T-helper 22 cell (primary cell): ENCODE data around the gene APBA3.

Experiments
- DNase-seq: peaks from one replicate; pipeline ENCODE4 v3.0.0-alpha.2; 2020; ENCODE audit warnings: low read depth

APBA3 gene

GRCh38 chr19:3761382-3762129, at the start of gene APBA3:
Gene APBA3, minus strand, starts transcription at chr19:3761692. Its CDS starts 1,428 bp downstream, at chr19:3760264.
- DNase-seq: peak; percentile 84

GRCh38 chr19:3810708-3811355, 49.3 kb upstream of the APBA3 start:
- no peak for DNase-seq

GRCh38 chr19:3809881-3810707, 48.6 kb upstream of the APBA3 start:
- no peak for DNase-seq

DNA sequence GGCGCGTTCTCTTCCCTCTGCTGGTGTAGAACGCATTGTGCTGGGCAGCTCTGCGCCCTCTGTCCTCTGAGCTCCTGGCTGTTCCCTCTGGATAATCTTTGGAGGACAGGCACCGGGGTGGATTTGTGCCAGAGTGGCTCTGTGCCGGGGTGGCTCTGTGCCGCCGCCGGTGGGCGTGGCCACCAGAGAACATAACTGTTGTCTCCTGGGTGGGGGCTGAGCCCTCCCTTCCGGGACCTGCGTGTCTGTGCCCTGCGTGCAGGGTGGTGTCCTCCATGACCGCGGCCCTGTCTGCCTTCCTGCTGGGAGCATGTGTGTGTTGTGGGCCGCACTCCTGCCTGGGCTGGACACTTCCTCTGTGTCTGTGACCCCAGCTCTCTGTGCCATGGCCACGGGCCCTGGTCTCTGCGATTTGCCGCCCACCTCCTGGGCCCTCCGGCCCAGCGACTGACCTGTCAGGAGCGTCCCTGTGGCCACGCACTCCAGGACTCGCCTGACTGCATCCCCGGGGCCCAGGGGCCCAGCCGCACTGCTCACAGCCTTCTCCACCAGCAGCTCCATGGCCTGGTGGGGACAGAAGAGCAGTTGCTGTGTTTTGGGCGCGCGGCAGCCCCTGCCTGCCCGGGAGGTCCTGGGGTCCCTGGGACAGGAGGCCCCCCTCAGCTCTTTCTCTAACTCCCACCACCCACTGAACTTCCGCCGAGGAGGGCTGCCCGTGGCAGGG, 47.1 kb upstream of the APBA3 start:
- no peak for DNase-seq

DNA sequence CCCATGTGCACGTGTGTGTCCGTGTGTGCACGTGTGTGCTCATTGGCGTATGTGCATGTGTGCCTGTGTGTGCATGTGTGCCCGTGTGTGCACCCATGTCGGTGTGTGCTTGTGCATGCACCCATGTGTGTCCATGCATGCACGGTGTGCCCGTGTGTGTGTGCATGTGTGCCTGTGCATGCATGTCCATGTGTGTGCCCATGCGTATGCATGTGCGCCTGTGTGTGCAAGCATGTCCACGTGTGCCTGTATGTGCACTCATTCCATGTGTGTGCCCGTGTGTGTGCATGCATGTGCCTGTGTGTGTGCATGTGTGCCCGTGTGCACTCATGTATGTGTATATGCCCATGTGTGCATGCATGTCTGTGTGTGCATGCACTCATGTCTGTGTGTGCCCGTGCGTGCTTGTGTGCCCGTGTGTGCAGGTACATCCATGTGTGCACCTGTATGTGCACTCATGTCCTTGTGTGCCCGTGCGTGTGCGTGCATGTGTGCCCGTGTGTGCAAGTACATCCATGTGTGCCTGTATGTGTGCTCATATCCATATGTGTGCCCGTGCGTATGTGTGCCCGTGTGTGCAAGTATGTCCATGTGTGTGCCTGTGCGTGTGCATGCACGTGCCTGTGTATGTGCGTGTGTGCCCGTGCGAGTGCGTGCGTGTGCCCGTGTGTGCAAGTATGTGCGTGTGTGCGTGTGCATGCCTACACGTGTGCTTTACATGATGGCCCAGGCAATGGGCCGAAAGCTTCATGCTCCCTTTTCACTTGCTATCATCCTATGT, 46.3 kb upstream of the APBA3 start:
- no peak for DNase-seq

DNA sequence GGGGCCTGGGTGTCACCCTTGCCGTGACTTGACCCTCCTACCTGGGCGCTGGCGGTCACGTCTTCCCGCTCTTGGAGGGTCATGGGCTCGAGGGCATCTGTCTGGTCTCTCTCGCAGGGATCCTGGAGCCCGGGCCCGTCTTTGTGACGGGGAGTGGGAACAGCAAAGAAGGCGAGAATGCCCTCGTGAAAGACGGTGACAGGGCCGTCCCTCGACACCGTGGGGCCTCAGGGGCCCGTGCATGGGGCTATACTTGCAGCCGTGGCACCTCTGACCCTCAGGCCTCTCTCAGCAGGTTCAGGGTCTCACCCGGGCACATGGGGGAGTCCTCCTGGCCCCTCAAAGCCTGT, 45.6 kb upstream of the APBA3 start:
- no peak for DNase-seq

GRCh38 chr19:3805859-3806258, 44.4 kb upstream of the APBA3 start:
- DNase-seq: no peak

- DNase-seq: no peak
These were observed 42.9 kb upstream of the APBA3 start for GRCh38 chr19:3804429-3804828.

DNA sequence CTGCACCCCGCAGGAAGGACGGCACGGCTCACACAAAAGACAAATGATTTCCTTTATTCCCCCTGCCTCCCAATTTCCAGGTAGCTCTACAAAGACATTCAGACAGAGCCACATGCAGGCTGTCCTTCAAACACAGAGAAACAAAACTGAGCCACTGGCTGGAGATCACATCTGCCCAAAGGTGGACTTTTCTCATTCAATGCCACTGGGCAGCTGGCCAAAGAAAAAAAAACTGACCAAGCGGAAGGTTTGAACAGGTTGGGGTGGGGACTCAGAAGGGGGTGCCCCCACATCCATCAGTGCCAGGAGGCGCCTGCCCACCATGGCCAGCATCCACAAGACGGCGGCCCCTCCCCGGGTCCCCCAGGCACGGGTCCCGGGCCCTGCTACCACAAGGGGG, 42.5 kb upstream of the APBA3 start:
- no peak for DNase-seq

DNA sequence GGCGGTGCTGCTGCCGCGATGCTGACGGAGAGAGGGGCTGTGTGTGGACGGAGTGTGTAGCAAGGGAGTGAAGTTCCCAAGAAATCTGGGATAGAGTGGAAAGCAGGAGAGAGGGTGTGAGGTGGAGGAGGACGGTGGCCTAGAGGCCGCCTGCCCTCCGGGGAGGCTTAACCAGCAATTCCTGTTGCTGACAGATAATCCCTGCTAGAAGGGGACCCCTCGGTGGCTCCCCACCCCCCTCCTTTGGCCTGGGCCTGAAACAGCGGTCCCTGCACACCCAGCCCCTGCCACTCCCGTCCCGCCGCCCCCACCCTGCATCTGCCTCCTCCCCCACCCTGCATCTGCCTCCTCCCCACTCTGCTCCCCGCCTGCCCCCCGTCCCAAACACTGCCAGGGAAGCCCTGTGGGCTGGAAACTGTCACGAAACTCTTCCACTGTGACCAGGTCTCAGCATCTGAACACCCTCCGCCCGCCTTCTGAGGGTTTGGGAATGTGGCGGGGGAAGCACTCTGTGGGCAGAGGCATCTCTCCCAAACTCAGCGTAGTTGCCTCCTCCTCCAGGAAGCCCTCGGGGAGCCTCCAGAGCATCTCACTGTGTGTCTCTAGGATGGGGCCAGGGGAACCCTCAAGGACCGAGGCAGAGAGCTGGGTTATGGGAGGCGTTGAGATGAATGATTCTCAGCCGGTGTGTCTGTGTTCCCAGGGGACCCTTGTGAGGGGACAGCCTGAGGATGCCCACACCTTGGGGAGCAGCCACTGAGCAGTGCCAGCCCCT, 41.8 kb upstream of the APBA3 start:
- DNase-seq: no peak

DNA sequence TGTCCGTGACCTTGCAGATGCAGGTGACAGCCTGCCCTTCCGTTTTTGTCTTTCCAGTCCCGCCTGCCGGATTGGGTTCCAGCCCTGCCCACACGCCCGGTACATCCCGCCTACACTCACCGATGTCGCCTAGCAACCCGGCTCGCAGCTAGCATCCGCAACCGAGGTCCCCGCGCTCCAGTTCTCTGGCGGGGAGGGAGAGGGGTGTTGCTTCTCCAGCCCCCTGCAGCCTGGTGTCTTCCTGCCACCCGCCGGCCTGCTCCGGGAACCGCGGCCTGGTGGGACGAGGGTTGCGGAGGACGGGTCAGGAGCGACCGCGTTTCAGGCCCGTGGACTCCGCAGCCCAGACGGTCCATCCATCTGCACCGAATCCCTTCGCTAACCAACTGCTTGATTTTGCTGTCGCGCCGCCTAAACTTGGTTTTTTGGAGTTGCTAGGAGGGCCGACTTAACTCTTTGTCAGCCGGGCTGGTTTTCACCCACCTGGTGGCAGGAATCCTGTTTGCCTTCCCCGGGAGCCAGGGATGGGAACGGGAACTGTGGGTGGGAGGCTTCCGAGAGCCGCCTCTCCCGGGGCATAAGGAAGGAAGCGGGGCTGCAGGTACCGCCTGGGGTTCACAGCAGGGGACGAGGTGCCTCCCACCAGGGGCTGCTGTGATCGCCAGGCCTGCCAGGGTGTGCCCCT, 40.1 kb upstream of the APBA3 start:
- DNase-seq: no peak

GRCh38 chr19:3800996-3801395, 39.5 kb upstream of the APBA3 start:
- DNase-seq: no peak

- DNase-seq: no peak
These were observed 36.6 kb upstream of the APBA3 start for GRCh38 chr19:3798137-3798536.

GRCh38 chr19:3796358-3796757, 34.9 kb upstream of the APBA3 start:
- DNase-seq: no peak

DNA sequence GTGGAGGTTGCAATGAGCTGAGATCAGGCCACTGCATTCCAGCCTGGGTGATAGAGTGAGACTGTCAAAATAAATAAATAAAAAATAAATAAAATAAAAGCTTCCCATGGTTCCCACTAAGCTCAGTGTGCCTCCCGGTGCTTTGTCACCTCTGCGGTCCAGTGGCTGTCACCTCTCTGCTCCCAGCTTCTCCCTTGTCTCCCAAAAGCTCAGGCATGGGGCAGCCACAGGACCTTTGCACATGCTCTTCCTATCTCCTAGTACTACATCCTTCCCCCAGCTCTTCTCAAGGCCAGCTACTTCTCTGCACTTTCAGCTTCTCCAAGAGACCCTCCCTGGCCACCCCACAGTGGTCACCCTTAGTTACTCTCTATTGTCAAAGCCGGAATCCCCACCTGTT, 32.3 kb upstream of the APBA3 start:
- DNase-seq: no peak

DNA sequence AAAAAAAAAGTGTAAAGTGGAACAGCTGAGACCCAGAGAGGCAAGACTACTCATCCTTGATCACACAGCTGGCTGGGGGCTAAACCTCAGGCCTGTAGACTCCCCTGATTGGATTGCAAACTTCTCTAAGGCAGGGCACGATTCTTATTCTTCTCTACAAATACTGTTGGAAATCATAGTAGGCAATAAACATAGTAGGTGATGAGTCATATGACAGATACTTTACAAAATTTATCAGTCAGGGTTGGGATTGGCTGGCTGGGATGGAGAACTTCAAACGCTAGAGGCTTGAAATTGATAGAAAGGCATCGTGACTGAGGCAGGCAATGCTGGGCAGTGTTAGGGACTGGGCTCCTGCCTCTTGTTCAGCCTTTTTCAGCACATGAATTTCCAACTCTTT, 30.6 kb upstream of the APBA3 start:
- no peak for DNase-seq

- no peak for DNase-seq
These were observed 29.4 kb upstream of the APBA3 start for GRCh38 chr19:3790941-3791340.

DNA sequence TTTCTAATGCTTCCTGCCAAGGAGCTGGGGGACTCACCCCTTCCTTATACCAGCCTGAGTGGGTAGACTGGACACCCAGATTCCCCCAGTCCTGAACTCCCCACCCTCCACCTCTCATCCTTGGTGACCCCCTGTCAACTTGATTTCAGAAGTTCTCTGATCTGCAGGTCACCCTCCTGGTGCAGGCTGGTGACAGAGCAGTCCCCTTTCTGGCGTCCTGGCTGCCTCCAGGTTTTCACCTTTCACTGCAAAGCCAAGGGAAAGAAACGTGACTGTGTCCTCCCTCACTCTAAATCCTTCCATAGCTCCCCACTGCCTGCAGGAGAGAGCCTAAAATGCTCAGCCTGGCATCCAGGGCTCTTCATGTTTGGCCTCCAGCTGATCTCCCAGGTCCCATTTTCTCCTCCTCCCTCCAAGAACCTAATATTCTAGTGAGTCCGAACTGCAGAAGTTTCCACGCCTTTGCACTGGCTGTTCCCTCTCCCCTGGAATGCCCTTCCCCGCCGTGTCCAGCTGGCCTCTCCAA, 28.8 kb upstream of the APBA3 start:
- DNase-seq: no peak

- DNase-seq: no peak
These were observed 27.7 kb upstream of the APBA3 start for GRCh38 chr19:3788996-3789778.
